ENCODE measurements around the gene ARHGEF2. TPM values are rescaled to one million over a fixed set of nuclear protein-coding genes. Genes with fewer than 3 reads are reported as not detected.

The ARHGEF2 gene
- total and polyA plus RNA-seq, 2 donors from 2014 or later: 32.3 to 99.6 TPM

- TF ChIP-seq CTCF (IDR thresholded peaks at IDR 0.05; ENCODE audit: borderline replicate concordance, extremely low read depth, insufficient read depth): no peak
- no peak for FAIRE-seq
- DNase-seq: peak in 2 of 5 donors; percentile 39 to 79
- Histone ChIP-seq H3K9me3 (ENCODE audit: control insufficient read depth in 2 of 3, insufficient read depth in 1 of 3, low read length in 3 of 3) (no peaks in the 10 kb centered on the region), H3K9ac (ENCODE audit: low read length in 3 of 3) (no peak overlapping the region), H3K27me3 (ENCODE audit: control insufficient read depth, insufficient read depth, low read length) (no peaks in the 10 kb centered on the region), H3K27ac (ENCODE audit: low read depth in 2 of 2, low read length in 2 of 2) (peak overlapping the region; percentile 90 to 95), H3K36me3 (ENCODE audit: control insufficient read depth in 2 of 3, insufficient read depth in 3 of 3, low read length in 3 of 3) (peaks cover 0 to 9% (median 0%) of the 10 kb centered on the region in 3 donors), H3K4me1 (ENCODE audit: control insufficient read depth in 2 of 3, insufficient read depth in 2 of 3, low read depth in 1 of 3, low read length in 3 of 3) (peaks cover 3 to 32% (median 24%) of the 10 kb centered on the region in 3 donors), H3K4me3 (ENCODE audit: low read length in 3 of 3) (no peak overlapping the region)
- intact Hi-C loops (cut with DNase I): loop anchor here (5.0 kb wide), 1 partner anchor 45 kb away; no protein-coding TSS in a partner anchor
Measured at GRCh38 chr1:155941845-155942531, 36.4 kb downstream of the ARHGEF2 start.

- H3K4me3 ChIP-seq (ENCODE audit: low read length in 3 of 3): peak within 1 kb of the TSS in 1 of 3 donors; percentile 40
- peaks cover 0 to under 1% (median 0%) of the 10 kb centered on the region in 3 donors for H3K36me3 ChIP-seq (ENCODE audit: control insufficient read depth in 2 of 3, insufficient read depth in 3 of 3, low read length in 3 of 3)
- FAIRE-seq (no peak), DNase-seq (peak; percentile 34 to 85 (median 52))
- peak within 1 kb of the TSS; percentile 90 to 95 for H3K27ac ChIP-seq (ENCODE audit: low read depth in 2 of 2, low read length in 2 of 2)
- peak within 1 kb of the TSS in 2 of 3 donors; percentile 54 to 56 for H3K9ac ChIP-seq (ENCODE audit: low read length in 3 of 3)
- intact Hi-C loops (cut with DNase I): loop anchor here (5.0 kb wide), 1 partner anchor 46 kb away; no protein-coding TSS in a partner anchor
- no peaks in the 10 kb centered on the region for H3K9me3 ChIP-seq (ENCODE audit: control insufficient read depth in 2 of 3, insufficient read depth in 1 of 3, low read length in 3 of 3)
- TF ChIP-seq CTCF (IDR thresholded peaks at IDR 0.05; ENCODE audit: borderline replicate concordance, extremely low read depth, insufficient read depth): no peak
- no peaks in the 10 kb centered on the region for H3K27me3 ChIP-seq (ENCODE audit: control insufficient read depth, insufficient read depth, low read length)
- peaks cover 3 to 32% (median 24%) of the 10 kb centered on the region in 3 donors for H3K4me1 ChIP-seq (ENCODE audit: control insufficient read depth in 2 of 3, insufficient read depth in 2 of 3, low read depth in 1 of 3, low read length in 3 of 3)
Measured at GRCh38 chr1:155940993-155941844, 37.1 kb downstream of the ARHGEF2 start, which contains the start of gene RXFP4. RXFP4 (plus strand) TSS chr1:155941638; CDS start chr1:155941710, 72 bp downstream.

- peak overlapping the region in 1 of 3 donors; percentile 40 for H3K4me3 ChIP-seq (ENCODE audit: low read length in 3 of 3)
- H3K9me3 ChIP-seq (ENCODE audit: control insufficient read depth in 2 of 3, insufficient read depth in 1 of 3, low read length in 3 of 3): no peaks in the 10 kb centered on the region
- peak overlapping the region; percentile 90 to 95 for H3K27ac ChIP-seq (ENCODE audit: low read depth in 2 of 2, low read length in 2 of 2)
- FAIRE-seq: no peak
- H3K36me3 ChIP-seq (ENCODE audit: control insufficient read depth in 2 of 3, insufficient read depth in 3 of 3, low read length in 3 of 3): no peaks in the 10 kb centered on the region
- H3K4me1 ChIP-seq (ENCODE audit: control insufficient read depth in 2 of 3, insufficient read depth in 2 of 3, low read depth in 1 of 3, low read length in 3 of 3): peaks cover 3 to 32% (median 24%) of the 10 kb centered on the region in 3 donors
- DNase-seq: peak in 4 of 5 donors; percentile 23 to 84 (median 51)
- no peaks in the 10 kb centered on the region for H3K27me3 ChIP-seq (ENCODE audit: control insufficient read depth, insufficient read depth, low read length)
- intact Hi-C loops (cut with DNase I): loop anchor here (5.0 kb wide), 1 partner anchor 47 kb away; no protein-coding TSS in a partner anchor
- no peak for TF ChIP-seq CTCF (IDR thresholded peaks at IDR 0.05; ENCODE audit: borderline replicate concordance, extremely low read depth, insufficient read depth)
- peak overlapping the region in 2 of 3 donors; percentile 54 to 56 for H3K9ac ChIP-seq (ENCODE audit: low read length in 3 of 3)
Measured at GRCh38 chr1:155940482-155940992, 37.8 kb downstream of the ARHGEF2 start.

Measured in kidney (tissue), 14 donors.